PC-3 (cell line): ENCODE data around the gene LRP1B. TPM values are rescaled to one million over a fixed set of nuclear protein-coding genes. Genes with fewer than 3 reads are reported as not detected.

Source experiments
- ATAC-seq: fragments of 200-7000 bp; cut with Tn5 transposase; 2 replicates; pipeline ENCODE4 v1.9.1; 2020; ENCODE audit warnings: mild to moderate bottlenecking, moderate library complexity
- BruUV-seq: library from RNA; stranded (reverse); fragments of 400-500 nt; replicated peaks from 2 replicates; lab custom pipeline; 2021; lab: Mats Ljungman, UMichigan
- CTCF ChIA-PET: fragments of 300-600 bp; sonication (Branson Sonifier 250); formaldehyde crosslinking; loops from one replicate; lab custom pipeline; 2022; ENCODE audit warnings: antibody characterized with exemption; lab: Charles Lee
- POLR2A ChIA-PET: fragments of 300-600 bp; sonication (Branson Sonifier 250); formaldehyde crosslinking; loops from one replicate; lab custom pipeline; 2022; ENCODE audit warnings: antibody characterized with exemption; ENCODE audit not compliant: unreplicated experiment; lab: Charles Lee
- DNase-seq: peaks from one replicate; pipeline ENCODE4 v3.0.0-alpha.2; 2015
- H2AFZ ChIP-seq: fragments of 300-600 bp; sonication (generic); 2 replicates; pipeline ENCODE4 v1.6.0; 2016; ENCODE audit warnings: antibody characterized with exemption, low read length
- H3F3A ChIP-seq: fragments of 300-600 bp; sonication (generic); one replicate; pipeline ENCODE4 v1.6.0; 2017; ENCODE audit warnings: antibody characterized with exemption, low read length, control low read depth, mild to moderate bottlenecking; ENCODE audit not compliant: unreplicated experiment
- H3K27ac ChIP-seq: fragments of 300-600 bp; sonication (generic); 2 replicates; pipeline ENCODE4 v1.5.1; 2016; ENCODE audit warnings: mild to moderate bottlenecking, low read length
- H3K27me3 ChIP-seq: fragments of 300-600 bp; sonication (generic); 2 replicates; pipeline ENCODE4 v1.6.1; 2016; ENCODE audit warnings: low read length, mixed read lengths
- H3K36me3 ChIP-seq: fragments of 300-600 bp; sonication (generic); 2 replicates; pipeline ENCODE4 v1.6.1; 2016; ENCODE audit warnings: low read depth, mixed run types, low read length, mixed read lengths
- H3K4me1 ChIP-seq: fragments of 300-600 bp; sonication (generic); 2 replicates; pipeline ENCODE4 v1.5.1; 2016; ENCODE audit warnings: low read length; ENCODE audit not compliant: insufficient read depth
- H3K4me2 ChIP-seq: fragments of 300-600 bp; sonication (generic); 2 replicates; pipeline ENCODE4 v1.6.0; 2016; ENCODE audit warnings: low read length
- H3K4me3 ChIP-seq: fragments of 300-600 bp; sonication (generic); 2 replicates; pipeline ENCODE4 v1.5.1; 2016; ENCODE audit warnings: mild to moderate bottlenecking, low read length, mixed read lengths
- H3K79me2 ChIP-seq: fragments of 300-600 bp; sonication (generic); 2 replicates; pipeline ENCODE4 v1.6.1; 2017; ENCODE audit warnings: low read length, mixed read lengths
- H3K9ac ChIP-seq: fragments of 300-600 bp; sonication (generic); 2 replicates; pipeline ENCODE4 v1.6.0; 2016; ENCODE audit warnings: mild to moderate bottlenecking, low read length
- H3K9me2 ChIP-seq: fragments of 300-600 bp; sonication (generic); replicated peaks from 2 replicates; pipeline ENCODE4 v1.6.1; 2016; ENCODE audit warnings: mixed run types, low read length, mixed read lengths
- H3K9me3 ChIP-seq: fragments of 300-600 bp; sonication (generic); 2 replicates; pipeline ENCODE4 v1.6.1; 2016; ENCODE audit warnings: low read length, mixed read lengths
- H4K20me1 ChIP-seq: fragments of 300-600 bp; sonication (generic); 2 replicates; pipeline ENCODE4 v1.6.1; 2016; ENCODE audit warnings: low read length, mixed read lengths
- EZH2 ChIP-seq: fragments of 300-600 bp; sonication (generic); IDR thresholded peaks from one replicate; pipeline ENCODE4 v1.6.1; 2017; ENCODE audit warnings: antibody characterized with exemption, mild to moderate bottlenecking, low read length; ENCODE audit not compliant: unreplicated experiment
- EZH2phosphoT487 ChIP-seq: fragments of 300-600 bp; sonication (generic); IDR thresholded peaks from 2 replicates; pipeline ENCODE4 v1.6.1; 2018; ENCODE audit warnings: mild to moderate bottlenecking, antibody characterized with exemption, low read length, borderline replicate concordance
- intact Hi-C: fragments of 100-400 bp; cut with micrococcal nuclease; formaldehyde crosslinking; loops from 2 replicates; pipeline ENCODE4 v1.9.0; 2023
- total RNA-seq: library from RNA; depleted of rRNA; stranded (reverse); fragments of >200 nt; gene quantifications from 2 replicates; pipeline ENCODE4 v1.2.3, GENCODE V29; 2014
- TF ChIP-seq, protein P1 (sequence below): fragments of 300-600 bp; sonication (generic); conservative IDR thresholded peaks from 2 replicates; pipeline ENCODE4 v1.5.1; 2017; ENCODE audit warnings: antibody characterized with exemption, low read depth, mild to moderate bottlenecking, low read length

The LRP1B gene
- total RNA-seq, 1 experiment from 2014 or later = 0.04 TPM

GRCh38 chr2:141748616-141749015 is 382.2 kb downstream of the LRP1B start:
- H3K9me3 ChIP-seq = no peaks in the 10 kb centered on the region
- H3K27me3 ChIP-seq = no peaks in the 10 kb centered on the region
- no peak overlapping the region for H3K4me3 ChIP-seq
- POLR2A ChIA-PET = no interaction called here
- TF ChIP-seq EZH2phosphoT487 (no peak), EZH2 (no peak)
- TF ChIP-seq, protein P1, sequence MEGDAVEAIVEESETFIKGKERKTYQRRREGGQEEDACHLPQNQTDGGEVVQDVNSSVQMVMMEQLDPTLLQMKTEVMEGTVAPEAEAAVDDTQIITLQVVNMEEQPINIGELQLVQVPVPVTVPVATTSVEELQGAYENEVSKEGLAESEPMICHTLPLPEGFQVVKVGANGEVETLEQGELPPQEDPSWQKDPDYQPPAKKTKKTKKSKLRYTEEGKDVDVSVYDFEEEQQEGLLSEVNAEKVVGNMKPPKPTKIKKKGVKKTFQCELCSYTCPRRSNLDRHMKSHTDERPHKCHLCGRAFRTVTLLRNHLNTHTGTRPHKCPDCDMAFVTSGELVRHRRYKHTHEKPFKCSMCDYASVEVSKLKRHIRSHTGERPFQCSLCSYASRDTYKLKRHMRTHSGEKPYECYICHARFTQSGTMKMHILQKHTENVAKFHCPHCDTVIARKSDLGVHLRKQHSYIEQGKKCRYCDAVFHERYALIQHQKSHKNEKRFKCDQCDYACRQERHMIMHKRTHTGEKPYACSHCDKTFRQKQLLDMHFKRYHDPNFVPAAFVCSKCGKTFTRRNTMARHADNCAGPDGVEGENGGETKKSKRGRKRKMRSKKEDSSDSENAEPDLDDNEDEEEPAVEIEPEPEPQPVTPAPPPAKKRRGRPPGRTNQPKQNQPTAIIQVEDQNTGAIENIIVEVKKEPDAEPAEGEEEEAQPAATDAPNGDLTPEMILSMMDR = no peak
- no peaks in the 10 kb centered on the region for H3K79me2 ChIP-seq
- no peaks in the 10 kb centered on the region for H3F3A ChIP-seq
- H3K9ac ChIP-seq = no peak overlapping the region
- ATAC-seq (no peak), DNase-seq (no peak)
- H3K4me2 ChIP-seq = no peak overlapping the region
- no peak overlapping the region for H3K27ac ChIP-seq
- no peaks in the 10 kb centered on the region for H3K4me1 ChIP-seq
- intact Hi-C loops = no loop called here
- CTCF ChIA-PET = no interaction called here
- no TSS peak for BruUV-seq
- no peaks in the 10 kb centered on the region for H4K20me1 ChIP-seq
- no peaks in the 10 kb centered on the region for H3K9me2 ChIP-seq
- H3K36me3 ChIP-seq = no peaks in the 10 kb centered on the region
- no peak overlapping the region for H2AFZ ChIP-seq

DNA sequence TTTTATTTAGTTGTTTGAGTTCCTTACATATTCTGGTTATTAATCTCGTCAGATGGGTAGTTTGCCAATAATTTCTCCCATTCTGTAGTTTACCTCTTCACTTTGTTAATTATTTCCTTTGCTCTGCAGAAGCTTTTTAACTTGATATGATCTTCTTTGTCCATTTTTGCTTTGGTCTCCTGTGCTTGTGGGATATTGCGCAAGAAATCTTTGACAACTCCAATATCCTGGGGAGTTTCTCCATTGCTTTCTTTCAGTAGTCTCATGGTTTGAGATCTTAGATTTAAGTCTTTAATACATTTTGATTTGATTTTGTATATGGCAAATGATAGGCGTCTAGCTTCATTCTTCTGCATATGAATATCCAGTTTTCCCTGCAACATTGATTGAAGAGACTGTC is 389.2 kb downstream of the LRP1B start:
- H3K4me2 ChIP-seq = no peak overlapping the region
- H3K4me1 ChIP-seq = no peaks in the 10 kb centered on the region
- no peaks in the 10 kb centered on the region for H3F3A ChIP-seq
- H3K27me3 ChIP-seq = no peaks in the 10 kb centered on the region
- H3K27ac ChIP-seq = no peak overlapping the region
- ChIA-PET POLR2A (no interaction called here), CTCF (no interaction called here)
- H3K79me2 ChIP-seq = no peaks in the 10 kb centered on the region
- no peaks in the 10 kb centered on the region for H3K9me3 ChIP-seq
- H3K9ac ChIP-seq = no peak overlapping the region
- no peak overlapping the region for H2AFZ ChIP-seq
- DNase-seq (no peak), ATAC-seq (no peak)
- no peaks in the 10 kb centered on the region for H3K9me2 ChIP-seq
- no peaks in the 10 kb centered on the region for H3K36me3 ChIP-seq
- no peaks in the 10 kb centered on the region for H4K20me1 ChIP-seq
- no peak overlapping the region for H3K4me3 ChIP-seq
- intact Hi-C loops = no loop called here
- BruUV-seq = no TSS peak
- TF ChIP-seq EZH2phosphoT487 (no peak), EZH2 (no peak)
- TF ChIP-seq, protein P1 = no peak

GRCh38 chr2:141737492-141738255 is 393.1 kb downstream of the LRP1B start:
- Histone ChIP-seq H3K4me3 (no peak overlapping the region), H4K20me1 (no peaks in the 10 kb centered on the region), H3K9me3 (no peaks in the 10 kb centered on the region), H3K9ac (no peak overlapping the region), H2AFZ (no peak overlapping the region), H3K27ac (no peak overlapping the region), H3K9me2 (no peaks in the 10 kb centered on the region), H3F3A (no peaks in the 10 kb centered on the region), H3K79me2 (no peaks in the 10 kb centered on the region), H3K4me2 (no peak overlapping the region), H3K36me3 (no peaks in the 10 kb centered on the region), H3K27me3 (no peaks in the 10 kb centered on the region), H3K4me1 (no peaks in the 10 kb centered on the region)
- intact Hi-C loops = no loop called here
- DNase-seq = no peak
- CTCF ChIA-PET = no interaction called here
- BruUV-seq = no TSS peak
- POLR2A ChIA-PET = no interaction called here
- ATAC-seq = no peak
- TF ChIP-seq, protein P1 = no peak
- no peak for TF ChIP-seq EZH2phosphoT487
- TF ChIP-seq EZH2 = no peak
